DND-41 (cell line): ENCODE results near the gene NXPE1.

ENCODE experiments used
- ATAC-seq: fragments of 200-7000 bp; cut with Tn5 transposase; 3 replicates; pipeline ENCODE4 v1.9.1; 2021; ENCODE audit warnings: low read depth; ENCODE audit not compliant: insufficient read depth
- DNase-seq: peaks from one replicate; pipeline ENCODE4 v3.0.0-alpha.2; 2020
- H2AFZ ChIP-seq: 2 replicates; pipeline ENCODE4 v1.6.0; 2012; ENCODE audit warnings: low read depth, low read length
- H3K27ac ChIP-seq: 2 replicates; pipeline ENCODE4 v1.5.1; 2012; ENCODE audit warnings: low read length, inconsistent platforms
- H3K27me3 ChIP-seq: fragments of 200-600 bp; sonication (generic); 2 replicates; pipeline ENCODE4 v1.6.0; 2012; ENCODE audit warnings: low read length, mild to moderate bottlenecking, inconsistent platforms; ENCODE audit not compliant: insufficient read depth, poor library complexity
- H3K36me3 ChIP-seq: 2 replicates; pipeline ENCODE4 v1.5.1; 2012; ENCODE audit warnings: low read length, inconsistent platforms; ENCODE audit not compliant: insufficient read depth
- H3K4me1 ChIP-seq: 2 replicates; pipeline ENCODE4 v1.5.1; 2012; ENCODE audit warnings: mild to moderate bottlenecking, low read length; ENCODE audit not compliant: insufficient read depth
- H3K4me2 ChIP-seq: 2 replicates; pipeline ENCODE4 v1.6.0; 2012; ENCODE audit warnings: mild to moderate bottlenecking, moderate library complexity, low read length, inconsistent platforms; ENCODE audit not compliant: insufficient read depth
- H3K4me3 ChIP-seq, 2 experiments: fragments of 200-600 bp in 1 of 2; shearing (Covaris generic) in 1 of 2; 2 replicates each; pipeline ENCODE4 v1.5.1; 2012 to 2016; ENCODE audit warnings: inconsistent platforms in 2 of 2, low read length in 2 of 2, mild to moderate bottlenecking in 2 of 2, low read depth in 1 of 2, moderate library complexity in 1 of 2
- H3K79me2 ChIP-seq: 2 replicates; pipeline ENCODE4 v1.6.0; 2012; ENCODE audit warnings: low read length, inconsistent platforms; ENCODE audit not compliant: insufficient read depth
- H3K9ac ChIP-seq: 2 replicates; pipeline ENCODE4 v1.6.0; 2012; ENCODE audit warnings: low read depth, mild to moderate bottlenecking, inconsistent platforms, low read length, moderate library complexity
- H3K9me3 ChIP-seq: 2 replicates; pipeline ENCODE4 v1.5.1; 2012; ENCODE audit warnings: low read length, moderate library complexity, mild to moderate bottlenecking, inconsistent platforms; ENCODE audit not compliant: insufficient read depth, severe bottlenecking
- H4K20me1 ChIP-seq: 2 replicates; pipeline ENCODE4 v1.6.0; 2012; ENCODE audit warnings: low read length; ENCODE audit not compliant: insufficient read depth
- EZH2 ChIP-seq: IDR thresholded peaks from 3 replicates; pipeline ENCODE4 v1.6.1; 2012; ENCODE audit warnings: borderline replicate concordance, low read depth, mild to moderate bottlenecking, moderate library complexity, low read length, inconsistent platforms; ENCODE audit not compliant: severe bottlenecking
- TF ChIP-seq, protein P1 (sequence below): IDR thresholded peaks from 2 replicates; pipeline ENCODE4 v1.5.1; 2012; ENCODE audit warnings: borderline replicate concordance, low read length, moderate library complexity, mild to moderate bottlenecking; ENCODE audit not compliant: poor library complexity, severe bottlenecking; ENCODE audit errors: extremely low read depth

NXPE1 gene

DNA sequence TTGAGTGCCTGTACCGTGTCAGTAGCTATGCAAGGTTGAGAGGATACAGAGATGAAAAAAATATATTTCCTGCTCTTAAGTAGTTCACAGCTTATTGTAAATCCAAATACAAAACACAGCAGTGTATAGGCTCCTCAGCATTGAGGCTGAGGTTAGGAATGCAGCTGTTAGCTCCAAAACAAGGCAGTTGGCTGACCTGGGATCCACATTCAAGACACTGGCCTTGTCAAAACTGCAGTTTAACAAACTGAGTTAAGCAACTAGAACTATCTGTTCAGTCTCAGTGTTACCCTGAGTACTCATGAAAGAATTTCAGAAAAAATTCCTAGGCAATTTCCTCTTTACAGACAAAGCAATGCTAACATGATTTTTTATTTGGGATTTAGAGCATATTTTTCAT, 77.6 kb downstream of the NXPE1 start:
- H3K4me3 ChIP-seq, result no peak overlapping the region
- no peaks in the 10 kb centered on the region for H4K20me1 ChIP-seq
- H3K27me3 ChIP-seq, result no peaks in the 10 kb centered on the region
- H3K9me3 ChIP-seq, result no peaks in the 10 kb centered on the region
- H3K4me1 ChIP-seq, result no peaks in the 10 kb centered on the region
- no peaks in the 10 kb centered on the region for H3K36me3 ChIP-seq
- H3K4me2 ChIP-seq, result no peak overlapping the region
- no peak for DNase-seq
- H2AFZ ChIP-seq, result no peak overlapping the region
- no peak overlapping the region for H3K27ac ChIP-seq
- TF ChIP-seq EZH2, result no peak
- TF ChIP-seq, protein P1, sequence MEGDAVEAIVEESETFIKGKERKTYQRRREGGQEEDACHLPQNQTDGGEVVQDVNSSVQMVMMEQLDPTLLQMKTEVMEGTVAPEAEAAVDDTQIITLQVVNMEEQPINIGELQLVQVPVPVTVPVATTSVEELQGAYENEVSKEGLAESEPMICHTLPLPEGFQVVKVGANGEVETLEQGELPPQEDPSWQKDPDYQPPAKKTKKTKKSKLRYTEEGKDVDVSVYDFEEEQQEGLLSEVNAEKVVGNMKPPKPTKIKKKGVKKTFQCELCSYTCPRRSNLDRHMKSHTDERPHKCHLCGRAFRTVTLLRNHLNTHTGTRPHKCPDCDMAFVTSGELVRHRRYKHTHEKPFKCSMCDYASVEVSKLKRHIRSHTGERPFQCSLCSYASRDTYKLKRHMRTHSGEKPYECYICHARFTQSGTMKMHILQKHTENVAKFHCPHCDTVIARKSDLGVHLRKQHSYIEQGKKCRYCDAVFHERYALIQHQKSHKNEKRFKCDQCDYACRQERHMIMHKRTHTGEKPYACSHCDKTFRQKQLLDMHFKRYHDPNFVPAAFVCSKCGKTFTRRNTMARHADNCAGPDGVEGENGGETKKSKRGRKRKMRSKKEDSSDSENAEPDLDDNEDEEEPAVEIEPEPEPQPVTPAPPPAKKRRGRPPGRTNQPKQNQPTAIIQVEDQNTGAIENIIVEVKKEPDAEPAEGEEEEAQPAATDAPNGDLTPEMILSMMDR, result no peak
- no peak for ATAC-seq
- no peak overlapping the region for H3K9ac ChIP-seq
- no peaks in the 10 kb centered on the region for H3K79me2 ChIP-seq

DNA sequence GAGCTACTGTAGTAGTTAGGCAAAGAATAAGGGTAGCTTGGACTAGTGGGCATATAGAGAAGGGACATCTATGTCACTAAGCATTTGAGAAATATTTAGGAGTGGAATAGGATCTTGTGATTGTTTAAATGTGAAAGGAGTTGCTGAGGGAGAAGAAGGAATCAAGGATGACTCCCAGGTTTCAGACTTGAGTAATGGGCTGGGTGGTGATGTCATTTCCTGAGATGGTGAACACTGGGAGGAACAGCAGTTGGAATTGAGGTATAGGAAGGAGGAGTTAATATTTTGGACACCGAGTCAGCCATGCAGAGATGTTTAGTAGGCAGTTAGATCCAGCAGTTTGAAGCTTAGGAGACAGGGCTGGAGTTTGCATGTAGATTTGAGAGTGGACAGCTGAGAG, 80.3 kb downstream of the NXPE1 start:
- H3K36me3 ChIP-seq, result no peaks in the 10 kb centered on the region
- no peaks in the 10 kb centered on the region for H4K20me1 ChIP-seq
- no peak overlapping the region for H3K4me3 ChIP-seq
- H3K9me3 ChIP-seq, result no peaks in the 10 kb centered on the region
- H3K27ac ChIP-seq, result no peak overlapping the region
- TF ChIP-seq EZH2, result no peak
- TF ChIP-seq, protein P1, result no peak
- H3K79me2 ChIP-seq, result no peaks in the 10 kb centered on the region
- no peaks in the 10 kb centered on the region for H3K4me1 ChIP-seq
- H3K9ac ChIP-seq, result no peak overlapping the region
- H3K4me2 ChIP-seq, result no peak overlapping the region
- ATAC-seq (no peak), DNase-seq (no peak)
- no peak overlapping the region for H2AFZ ChIP-seq
- no peaks in the 10 kb centered on the region for H3K27me3 ChIP-seq

DNA sequence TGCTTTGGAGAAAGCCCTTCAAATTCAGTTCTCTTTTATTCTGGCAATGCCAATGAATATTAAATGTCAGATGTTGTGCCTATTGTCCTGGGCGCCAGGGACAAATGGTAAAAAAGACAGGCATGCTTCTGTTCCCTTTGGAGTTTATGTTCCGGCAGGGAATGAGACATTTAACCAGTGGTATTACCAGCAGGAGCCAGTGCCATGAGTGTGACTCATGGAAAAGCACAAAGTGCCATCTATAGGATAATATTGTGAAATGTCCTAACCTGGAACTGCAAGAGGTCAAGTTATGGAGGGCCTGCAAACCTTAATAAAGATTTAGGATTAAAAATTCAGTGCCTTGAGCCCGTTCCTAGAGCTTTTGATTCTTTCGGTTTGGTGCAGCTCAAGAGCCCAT, 80.9 kb downstream of the NXPE1 start:
- Histone ChIP-seq H3K9me3 (no peaks in the 10 kb centered on the region), H3K4me1 (no peaks in the 10 kb centered on the region), H3K9ac (no peak overlapping the region), H2AFZ (no peak overlapping the region), H3K36me3 (no peaks in the 10 kb centered on the region), H3K4me3 (no peak overlapping the region), H3K4me2 (no peak overlapping the region), H3K27me3 (no peaks in the 10 kb centered on the region), H3K79me2 (no peaks in the 10 kb centered on the region), H4K20me1 (no peaks in the 10 kb centered on the region), H3K27ac (no peak overlapping the region)
- DNase-seq, result no peak
- ATAC-seq, result no peak
- TF ChIP-seq, protein P1, result no peak
- no peak for TF ChIP-seq EZH2

DNA sequence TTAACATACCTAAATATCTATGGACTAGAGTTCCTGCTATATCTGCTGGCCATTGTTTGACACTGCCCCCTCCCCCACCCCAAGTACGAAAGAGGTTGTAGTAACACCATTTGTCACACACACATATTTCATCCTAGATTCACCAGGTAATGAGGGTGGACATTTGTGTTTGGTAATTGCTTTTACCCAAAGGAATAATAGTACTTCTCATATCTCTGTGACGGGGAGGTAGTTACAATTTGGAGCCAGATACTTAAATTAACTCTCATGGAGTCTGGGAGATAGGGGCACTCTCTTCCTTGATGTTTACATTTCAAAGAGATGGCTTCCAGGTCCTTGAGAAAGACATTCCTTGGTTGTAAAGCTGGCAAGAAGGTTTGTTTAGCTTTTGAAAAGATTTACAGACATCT, 81.7 kb downstream of the NXPE1 start:
- DNase-seq (no peak), ATAC-seq (no peak)
- Histone ChIP-seq H3K4me3 (no peak overlapping the region), H3K27ac (no peak overlapping the region), H2AFZ (no peak overlapping the region), H3K79me2 (no peaks in the 10 kb centered on the region), H3K4me1 (no peaks in the 10 kb centered on the region), H3K36me3 (no peaks in the 10 kb centered on the region), H3K4me2 (no peak overlapping the region), H3K27me3 (no peaks in the 10 kb centered on the region), H4K20me1 (no peaks in the 10 kb centered on the region), H3K9me3 (no peaks in the 10 kb centered on the region), H3K9ac (no peak overlapping the region)
- TF ChIP-seq, protein P1, result no peak
- TF ChIP-seq EZH2, result no peak
